SH-SY5Y (cell line): Measurements from ENCODE around the gene YBX1.

ENCODE experiments used
- GATA2 ChIP-seq: IDR thresholded peaks from 2 replicates; pipeline ENCODE4 v1.6.1; 2011; ENCODE audit warnings: mild to moderate bottlenecking, low read depth, low read length
- GATA3 ChIP-seq: IDR thresholded peaks from 2 replicates; pipeline ENCODE4 v1.6.1; 2011; ENCODE audit warnings: low read depth, mild to moderate bottlenecking, low read length, moderate library complexity

DNA sequence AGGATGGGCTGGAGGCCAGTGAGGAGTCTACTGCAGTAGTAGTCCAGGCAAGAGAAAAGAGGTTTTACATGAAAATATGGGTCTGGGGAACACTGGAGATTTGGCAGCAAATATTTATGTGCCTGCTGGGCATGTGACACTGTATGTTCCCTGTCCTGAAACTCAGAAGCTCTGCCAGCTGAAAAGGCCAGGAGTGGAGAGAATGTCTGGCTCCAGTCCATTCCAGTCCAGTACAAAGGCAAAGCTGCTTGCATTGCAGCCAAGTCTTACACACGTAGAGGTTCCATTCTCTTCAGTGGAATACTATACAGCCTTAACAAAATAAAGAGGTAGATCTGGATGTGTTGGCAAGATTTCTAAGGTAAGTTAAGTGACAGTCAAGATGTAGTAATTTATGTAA, 7.5 kb upstream of the YBX1 start:
- no peak for TF ChIP-seq GATA2
- no peak for TF ChIP-seq GATA3
